K562 (cell line): Measurements from ENCODE around the gene CLK3. TPM values are rescaled to one million over a fixed set of nuclear protein-coding genes. Genes with fewer than 3 reads are reported as not detected.

Source experiments
- E2F1 ChIP-seq: sonication (generic); formaldehyde crosslinking; IDR thresholded peaks from 2 replicates; pipeline ENCODE4 v1.8.1; 2023; ENCODE audit warnings: mild to moderate bottlenecking, missing genetic modification reagents, moderate library complexity
- FOXK2 ChIP-seq, 2 experiments: fragments of 450-650 bp; IDR thresholded peaks in 1 of 2; conservative IDR thresholded peaks in 1 of 2; 2 replicates each; pipeline ENCODE4 v1.6.1; 2016; ENCODE audit warnings: low read depth in 2 of 2, mild to moderate bottlenecking in 1 of 2
- GATAD2A ChIP-seq: fragments of 450-650 bp; IDR thresholded peaks from 2 replicates; pipeline ENCODE4 v1.6.1; 2017
- KLF16 ChIP-seq: IDR thresholded peaks from 2 replicates; pipeline ENCODE4 v1.6.1; 2016; ENCODE audit warnings: antibody characterized with exemption
- PHB2 ChIP-seq: fragments of 450-650 bp; IDR thresholded peaks from 2 replicates; pipeline ENCODE4 v1.6.1; 2017; ENCODE audit warnings: low read depth
- POLR2AphosphoS5 ChIP-seq: IDR thresholded peaks from 2 replicates; pipeline ENCODE4 v1.6.1; 2011; ENCODE audit warnings: mild to moderate bottlenecking, low read depth, low read length, moderate library complexity; ENCODE audit not compliant: control insufficient read depth, insufficient read depth
- RBM34 ChIP-seq: fragments of 200-400 bp; formaldehyde crosslinking; IDR thresholded peaks from 2 replicates; pipeline ENCODE4 v1.6.1; 2018; ENCODE audit warnings: low read length, borderline replicate concordance; ENCODE audit not compliant: insufficient read depth
- RNF219 ChIP-seq: fragments of 250-450 bp; sonication (Bioruptor Pico); IDR thresholded peaks from 2 replicates; pipeline ENCODE4 v1.5.0; 2022; ENCODE audit warnings: mild to moderate bottlenecking
- SNIP1 ChIP-seq: fragments of 450-650 bp; IDR thresholded peaks from 2 replicates; pipeline ENCODE4 v1.7.1; 2017; ENCODE audit warnings: low read depth, mild to moderate bottlenecking
- STAT6 ChIP-seq: sonication (generic); formaldehyde crosslinking; IDR thresholded peaks from 2 replicates; pipeline ENCODE4 v1.8.1; 2023; ENCODE audit warnings: mild to moderate bottlenecking, missing genetic modification reagents
- TAF1 ChIP-seq: IDR thresholded peaks from 2 replicates; pipeline ENCODE4 v1.6.1; 2011; ENCODE audit warnings: mild to moderate bottlenecking, low read length, moderate library complexity; ENCODE audit not compliant: insufficient read depth, control insufficient read depth, severe bottlenecking; ENCODE audit errors: extremely low read depth
- ZNF212 ChIP-seq: fragments of 450-650 bp; formaldehyde crosslinking; IDR thresholded peaks from 2 replicates; pipeline ENCODE4 v1.4.0; 2020; ENCODE audit warnings: mild to moderate bottlenecking
- ZNF407 ChIP-seq: fragments of 450-650 bp; IDR thresholded peaks from 2 replicates; pipeline ENCODE4 v1.6.1; 2016; ENCODE audit warnings: low read depth
- polyA plus RNA-seq, 8 experiments: library from polyadenylated mRNA; depleted of rRNA in 4 of 8; stranded (reverse) in 5 of 8; unstranded in 3 of 8; fragments of >200 nt; fragmentation: Nextera tagmentation in 2 of 8; fragmentation: Illumina TruSeq in 1 of 8; extraction: Ambion mirVana in 2 of 8; extraction: Trizol in 1 of 8; gene quantifications; 2 replicates each; pipeline versions ENCODE4 v1.2.1 to v1.2.3, GENCODE V29; 2011 to 2014; ENCODE audit warnings: inconsistent platforms in 1 of 8, missing spikeins in 1 of 8
- total RNA-seq, 7 experiments: library from RNA; depleted of rRNA in 6 of 7; stranded (reverse); fragments of >200 nt in 6 of 7; fragmentation: Illumina TruSeq in 2 of 7; extraction: Trizol in 2 of 7; gene quantifications; 2 replicates each; pipeline versions ENCODE4 v1.2.1 to v1.2.3, GENCODE V29; 2011 to 2021; ENCODE audit warnings: low replicate concordance in 1 of 7

The CLK3 gene
- total and polyA plus RNA-seq, 9 of the 15 experiments (the other 6 are each of a cell fraction or from before 2014, with no cell fraction given): 1.2 to 95.2 (median 51.7) TPM

- TF ChIP-seq ZNF407 (no peak), TAF1 (no peak), PHB2 (no peak), ZNF212 (CRISPR knock-in tag) (no peak), FOXK2 (conservative IDR thresholded peaks at IDR 0.05 in 1 of 2, IDR thresholded peaks at IDR 0.05 in 1 of 2; ENCODE audit: low read depth in 2 of 2) (no peak), KLF16 (no peak), GATAD2A (no peak), POLR2AphosphoS5 (peak; percentile 15; the same call in 1 of the 2 replicates), RBM34 (no peak), STAT6 (CRISPR knock-in tag) (no peak), SNIP1 (no peak), RNF219 (CRISPR knock-in tag) (no peak), E2F1 (no peak)
These were observed 14.8 kb downstream of the CLK3 start (continued) for GRCh38 chr15:74630284-74631086.
